Panc1 (cell line): Measurements from ENCODE around the gene SNX15. TPM values are rescaled to one million over a fixed set of nuclear protein-coding genes. Genes with fewer than 3 reads are reported as not detected.

Source experiments
- ATAC-seq: fragments of 200-7000 bp; cut with Tn5 transposase; 2 replicates; pipeline ENCODE4 v1.9.1; 2020; ENCODE audit warnings: mild to moderate bottlenecking, moderate library complexity
- BruUV-seq: library from RNA; stranded (reverse); fragments of 400-500 nt; replicated peaks from 2 replicates; lab custom pipeline; 2021; lab: Mats Ljungman, UMichigan
- CTCF ChIA-PET: fragments of 300-600 bp; sonication (Branson Sonifier 250); formaldehyde crosslinking; loops from one replicate; lab custom pipeline; 2022; ENCODE audit warnings: antibody characterized with exemption; lab: Charles Lee
- POLR2A ChIA-PET: fragments of 300-600 bp; sonication (Branson Sonifier 250); formaldehyde crosslinking; loops from one replicate; lab custom pipeline; 2022; ENCODE audit warnings: antibody characterized with exemption; lab: Charles Lee
- DNase-seq: peaks from one replicate; pipeline ENCODE4 v3.0.0-alpha.2; 2010; ENCODE audit warnings: low read depth, low spot score
- H3K27ac ChIP-seq: 2 replicates; pipeline ENCODE4 v1.5.1; 2011; ENCODE audit warnings: mild to moderate bottlenecking, low read length, inconsistent platforms
- H3K27me3 ChIP-seq: fragments of 200-500 bp; sonication (Bioruptor generic); 2 replicates; pipeline ENCODE4 v1.6.0; 2014; ENCODE audit warnings: low read length, inconsistent platforms; ENCODE audit not compliant: control insufficient read depth, insufficient read depth
- H3K36me3 ChIP-seq: fragments of 200-500 bp; sonication (Bioruptor generic); 2 replicates; pipeline ENCODE4 v1.5.1; 2014; ENCODE audit warnings: inconsistent platforms, mild to moderate bottlenecking, low read length, moderate library complexity; ENCODE audit not compliant: control insufficient read depth, insufficient read depth
- H3K4me1 ChIP-seq: 2 replicates; pipeline ENCODE4 v1.5.1; 2011; ENCODE audit warnings: inconsistent platforms, mild to moderate bottlenecking, low read length, moderate library complexity; ENCODE audit not compliant: control insufficient read depth, insufficient read depth
- H3K4me3 ChIP-seq, 2 experiments: 2 replicates each; pipeline ENCODE4 v1.5.1; 2011 to 2012; ENCODE audit warnings: low read depth in 2 of 2, low read length in 2 of 2, mild to moderate bottlenecking in 2 of 2, inconsistent platforms in 1 of 2, moderate library complexity in 1 of 2
- H3K9me3 ChIP-seq: fragments of 200-500 bp; sonication (Bioruptor generic); 2 replicates; pipeline ENCODE4 v1.5.1; 2014; ENCODE audit warnings: low read depth, mild to moderate bottlenecking, inconsistent platforms, low read length, moderate library complexity; ENCODE audit not compliant: control insufficient read depth, insufficient read depth
- CTCF ChIP-seq: fragments of 450-650 bp; IDR thresholded peaks from 2 replicates; pipeline ENCODE4 v1.5.1; 2017; ENCODE audit warnings: mild to moderate bottlenecking
- POLR2AphosphoS5 ChIP-seq: IDR thresholded peaks from 2 replicates; pipeline ENCODE4 v1.6.1; 2012; ENCODE audit warnings: mild to moderate bottlenecking, low read depth, low read length, moderate library complexity
- REST ChIP-seq, 2 experiments: IDR thresholded peaks; 2 replicates each; pipeline ENCODE4 v1.6.1; 2011 to 2012; ENCODE audit warnings: low read depth in 2 of 2, control low read depth in 1 of 2, low read length in 1 of 2, mild to moderate bottlenecking in 1 of 2, moderate library complexity in 1 of 2; ENCODE audit not compliant: insufficient read depth in 1 of 2
- SIN3A ChIP-seq: IDR thresholded peaks from 2 replicates; pipeline ENCODE4 v1.6.1; 2012; ENCODE audit warnings: low read depth, mild to moderate bottlenecking, low read length, moderate library complexity, borderline replicate concordance; ENCODE audit not compliant: insufficient read depth
- TCF7L2 ChIP-seq: IDR thresholded peaks from 2 replicates; pipeline ENCODE4 v1.6.1; 2011; ENCODE audit warnings: mild to moderate bottlenecking, low read depth, low read length, inconsistent platforms
- in situ Hi-C: cut with HindIII; loops from 2 replicates; pipeline ENCODE4 v1.10.0; 2016; ENCODE audit warnings: low sequenced_read_pairs, low pct_unique_long_range_greater_than_20kb
- intact Hi-C: fragments of 100-400 bp; cut with micrococcal nuclease; formaldehyde crosslinking; loops from one replicate; pipeline ENCODE4 v1.10.0; 2022; ENCODE audit not compliant: unreplicated experiment
- total RNA-seq: library from RNA; stranded (reverse); gene quantifications from one replicate; pipeline ENCODE4 v1.2.1, GENCODE V29; 2021; ENCODE audit not compliant: unreplicated experiment

Gene SNX15
- total RNA-seq, 1 experiment from 2014 or later: 51.5 TPM

GRCh38 chr11:65078151-65078550 is 50.9 kb downstream of the SNX15 start:
- Histone ChIP-seq H3K27ac (peak overlapping the region; percentile 41), H3K27me3 (no peaks in the 10 kb centered on the region), H3K4me1 (peaks cover 27% of the 10 kb centered on the region), H3K9me3 (no peaks in the 10 kb centered on the region), H3K4me3 (no peak overlapping the region), H3K36me3 (peaks cover 5% of the 10 kb centered on the region)
- peak; percentile 85 for ATAC-seq
- DNase-seq: peak; percentile 58
- in situ Hi-C loops (no loop called here), intact Hi-C loops (no loop called here)
- ChIA-PET POLR2A (no interaction called here), CTCF (no interaction called here)
- BruUV-seq: no TSS peak
- peak; percentile 90 for TF ChIP-seq CTCF
- no peak for TF ChIP-seq SIN3A

- Histone ChIP-seq H3K4me1 (peaks cover 28% of the 10 kb centered on the region), H3K4me3 (no peak overlapping the region), H3K9me3 (no peaks in the 10 kb centered on the region), H3K27ac (peak overlapping the region; percentile 41), H3K27me3 (no peaks in the 10 kb centered on the region), H3K36me3 (peaks cover 5% of the 10 kb centered on the region)
- POLR2A ChIA-PET: interaction anchor here (0.8 kb wide), 1 partner anchor 21 kb away, joined by 6 read pairs; no protein-coding TSS in a partner anchor
- no TSS peak for BruUV-seq
- CTCF ChIA-PET: interaction anchor here (1.1 kb wide), 1 partner anchor 9 kb away, joined by 3 read pairs; no protein-coding TSS in a partner anchor
- in situ Hi-C loops: no loop called here
- ATAC-seq (peak; percentile 15; the same call in 1 of the 2 replicates), DNase-seq (no peak)
- intact Hi-C loops: no loop called here
- no peak for TF ChIP-seq CTCF
- no peak for TF ChIP-seq TCF7L2
- no peak for TF ChIP-seq POLR2AphosphoS5
- TF ChIP-seq REST (IDR thresholded peaks at IDR 0.05; ENCODE audit: insufficient read depth in 1 of 2, low read depth in 2 of 2, low read length in 1 of 2): no peak
- no peak for TF ChIP-seq SIN3A
Measured at GRCh38 chr11:65078786-65079342, 51.6 kb downstream of the SNX15 start.
